Measurements from ENCODE around the gene RERE.

GRCh38 chr1:8547791-8548190 lies 269.6 kb downstream of the RERE start:
- TF ChIP-seq POLR2A (IDR thresholded peaks at IDR 0.05) = no peak
- no peak for TF ChIP-seq CTCF (IDR thresholded peaks at IDR 0.05)
- TF ChIP-seq POLR2AphosphoS5 (IDR thresholded peaks at IDR 0.05; ENCODE audit: insufficient read depth in 1 of 2, low read depth in 1 of 2) = no peak
